Activated CD8-positive, alpha-beta T cell treated with anti-CD3 and anti-CD28 coated beads, Interleukin-2, amount 10 ng/mL, durations not matched to agents 7 days and 5 days (primary cell): Measurements from ENCODE around the gene CCDC177. TPM values are rescaled to one million over a fixed set of nuclear protein-coding genes. Genes with fewer than 3 reads are reported as not detected.

Experiments used
- ATAC-seq: fragments of 150-1000 bp; cut with Tn5 transposase; one replicate; pipeline ENCODE4 v1.10.0; 2021; ENCODE audit warnings: moderate library complexity
- CTCF ChIA-PET: fragments of 350-600 bp; sonication (Branson Sonifier 250); formaldehyde crosslinking; loops from one replicate; lab custom pipeline; 2021; ENCODE audit warnings: antibody characterized with exemption; lab: Charles Lee
- POLR2A ChIA-PET: fragments of 350-600 bp; sonication (Branson Sonifier 250); formaldehyde crosslinking; loops from one replicate; lab custom pipeline; 2021; ENCODE audit warnings: antibody characterized with exemption; lab: Charles Lee
- DNase-seq: peaks from one replicate; pipeline ENCODE4 v3.0.0-alpha.2; 2020
- H3K27ac Mint-ChIP-seq: one replicate; pipeline ENCODE4 v1.8.0; 2021; ENCODE audit warnings: mild to moderate bottlenecking, mixed read lengths
- H3K27me3 Mint-ChIP-seq: one replicate; pipeline ENCODE4 v1.8.0; 2021; ENCODE audit warnings: low read depth, mixed read lengths
- H3K36me3 Mint-ChIP-seq: one replicate; pipeline ENCODE4 v1.8.0; 2021; ENCODE audit warnings: low read depth, mixed read lengths
- H3K4me1 Mint-ChIP-seq: one replicate; pipeline ENCODE4 v1.8.0; 2021; ENCODE audit warnings: low read depth, mixed read lengths
- H3K4me3 Mint-ChIP-seq: one replicate; pipeline ENCODE4 v1.8.0; 2021; ENCODE audit warnings: mild to moderate bottlenecking, mixed read lengths
- H3K9me3 Mint-ChIP-seq: one replicate; pipeline ENCODE4 v1.8.0; 2022; ENCODE audit warnings: mixed read lengths; ENCODE audit not compliant: insufficient read depth
- total RNA-seq, 2 experiments: library from RNA; stranded (reverse); gene quantifications; one replicate each; pipeline ENCODE4 v1.2.3, GENCODE V29; 2021

The CCDC177 gene
- total RNA-seq, 2 experiments from 2014 or later = not detected

- Mint-ChIP-seq H3K27me3 (peaks cover 34% of the 10 kb centered on the region), H3K4me1 (peaks cover 2% of the 10 kb centered on the region), H3K4me3 (no peak overlapping the region), H3K36me3 (no peaks in the 10 kb centered on the region), H3K27ac (no peak overlapping the region), H3K9me3 (no peaks in the 10 kb centered on the region)
- CTCF ChIA-PET = interaction anchor here (0.9 to 2.6 kb wide), 12 partner anchors 13 to 448 kb away, joined by 3 to 15 read pairs (median 4); partner anchors contain the start of gene SRSF5
- POLR2A ChIA-PET = no interaction called here
- ATAC-seq = peak; percentile 42
- DNase-seq = peak; percentile 42
Measured at GRCh38 chr14:69580009-69580577, 5.4 kb upstream of the CCDC177 start.

- no peaks in the 10 kb centered on the region for H3K9me3 Mint-ChIP-seq
- DNase-seq (no peak), ATAC-seq (no peak)
- H3K4me1 Mint-ChIP-seq = peaks cover 3% of the 10 kb centered on the region
- no peaks in the 10 kb centered on the region for H3K36me3 Mint-ChIP-seq
- ChIA-PET POLR2A (no interaction called here), CTCF (interaction anchor here (0.9 to 2.6 kb wide), 12 partner anchors 9 to 193 kb away, joined by 3 to 15 read pairs (median 4); partner anchors contain the start of gene SRSF5)
- H3K27me3 Mint-ChIP-seq = peaks cover 34% of the 10 kb centered on the region
- H3K4me3 Mint-ChIP-seq = no peak overlapping the region
- no peak overlapping the region for H3K27ac Mint-ChIP-seq
Measured at GRCh38 chr14:69579476-69579875, 4.8 kb upstream of the CCDC177 start.

- CTCF ChIA-PET = interaction anchor here (0.6 to 4.5 kb wide), 17 partner anchors 27 to 784 kb away, joined by 3 to 14 read pairs (median 4); partner anchors contain the start of gene SRSF5
- POLR2A ChIA-PET = interaction anchor here (0.6 kb wide), 1 partner anchor 15 kb away, joined by 7 read pairs; no protein-coding TSS in a partner anchor
- H3K9me3 Mint-ChIP-seq = no peaks in the 10 kb centered on the region
- peaks cover 61% of the 10 kb centered on the region for H3K27me3 Mint-ChIP-seq
- H3K27ac Mint-ChIP-seq = no peak overlapping the region
- no peaks in the 10 kb centered on the region for H3K36me3 Mint-ChIP-seq
- ATAC-seq = no peak
- H3K4me3 Mint-ChIP-seq = peak overlapping the region; percentile 62
- DNase-seq = no peak
- peaks cover 8% of the 10 kb centered on the region for H3K4me1 Mint-ChIP-seq
Measured at GRCh38 chr14:69574954-69575295, 254 bp upstream of the CCDC177 start.

- peaks cover 62% of the 10 kb centered on the region for H3K27me3 Mint-ChIP-seq
- no peaks in the 10 kb centered on the region for H3K36me3 Mint-ChIP-seq
- H3K4me3 Mint-ChIP-seq = no peak overlapping the region
- H3K9me3 Mint-ChIP-seq = no peaks in the 10 kb centered on the region
- ChIA-PET POLR2A (no interaction called here), CTCF (interaction anchor here (0.7 to 4.5 kb wide), 11 partner anchors 11 to 331 kb away, joined by 3 to 14 read pairs (median 5); partner anchors contain the start of gene SRSF5)
- peaks cover 8% of the 10 kb centered on the region for H3K4me1 Mint-ChIP-seq
- no peak overlapping the region for H3K27ac Mint-ChIP-seq
- ATAC-seq = no peak
- no peak for DNase-seq
Measured at GRCh38 chr14:69573831-69574262, 824 bp downstream of the CCDC177 start.

GRCh38 chr14:69573205-69573830 is 1.4 kb downstream of the CCDC177 start:
- Mint-ChIP-seq H3K36me3 (no peaks in the 10 kb centered on the region), H3K4me1 (peaks cover 8% of the 10 kb centered on the region), H3K27ac (no peak overlapping the region), H3K4me3 (no peak overlapping the region), H3K9me3 (no peaks in the 10 kb centered on the region), H3K27me3 (peaks cover 61% of the 10 kb centered on the region)
- POLR2A ChIA-PET = no interaction called here
- ATAC-seq = no peak
- CTCF ChIA-PET = interaction anchor here (0.9 to 4.5 kb wide), 7 partner anchors 11 to 330 kb away, joined by 3 to 14 read pairs (median 6); no protein-coding TSS in a partner anchor
- DNase-seq = no peak

GRCh38 chr14:69572841-69573135 is 1.9 kb downstream of the CCDC177 start:
- H3K36me3 Mint-ChIP-seq = no peaks in the 10 kb centered on the region
- ATAC-seq = no peak
- peaks cover 64% of the 10 kb centered on the region for H3K27me3 Mint-ChIP-seq
- CTCF ChIA-PET = interaction anchor here (1.0 to 4.5 kb wide), 4 partner anchors 25 to 329 kb away, joined by 3 to 13 read pairs (median 6); no protein-coding TSS in a partner anchor
- no peaks in the 10 kb centered on the region for H3K9me3 Mint-ChIP-seq
- H3K4me1 Mint-ChIP-seq = peaks cover 8% of the 10 kb centered on the region
- POLR2A ChIA-PET = no interaction called here
- no peak for DNase-seq
- no peak overlapping the region for H3K27ac Mint-ChIP-seq
- H3K4me3 Mint-ChIP-seq = no peak overlapping the region

GRCh38 chr14:69572030-69572840 is 2.4 kb downstream of the CCDC177 start:
- Mint-ChIP-seq H3K4me1 (peaks cover 8% of the 10 kb centered on the region), H3K4me3 (no peak overlapping the region), H3K9me3 (no peaks in the 10 kb centered on the region), H3K27me3 (peaks cover 69% of the 10 kb centered on the region), H3K27ac (no peak overlapping the region), H3K36me3 (no peaks in the 10 kb centered on the region)
- ATAC-seq (peak; percentile 16), DNase-seq (no peak)
- ChIA-PET CTCF (interaction anchor here (0.5 to 4.5 kb wide), 7 partner anchors 24 to 331 kb away, joined by 3 to 13 read pairs (median 3); no protein-coding TSS in a partner anchor), POLR2A (interaction anchor here (0.8 kb wide), 1 partner anchor 195 kb away, joined by 3 read pairs; the partner anchor contains the start of gene SRSF5)

- Mint-ChIP-seq H3K4me1 (peaks cover 8% of the 10 kb centered on the region), H3K27ac (no peak overlapping the region), H3K27me3 (peaks cover 69% of the 10 kb centered on the region), H3K9me3 (no peaks in the 10 kb centered on the region), H3K4me3 (no peak overlapping the region), H3K36me3 (no peaks in the 10 kb centered on the region)
- no peak for ATAC-seq
- ChIA-PET POLR2A (interaction anchor here (0.8 kb wide), 1 partner anchor 195 kb away, joined by 3 read pairs; the partner anchor contains the start of gene SRSF5), CTCF (interaction anchor here (0.5 to 1.5 kb wide), 5 partner anchors 23 to 330 kb away, joined by 3 to 7 read pairs (median 3); no protein-coding TSS in a partner anchor)
- DNase-seq = no peak
Measured at GRCh38 chr14:69571449-69572029, 3.1 kb downstream of the CCDC177 start.

GRCh38 chr14:69570836-69571330 is 3.8 kb downstream of the CCDC177 start:
- peaks cover 8% of the 10 kb centered on the region for H3K4me1 Mint-ChIP-seq
- H3K9me3 Mint-ChIP-seq = no peaks in the 10 kb centered on the region
- H3K27ac Mint-ChIP-seq = no peak overlapping the region
- no peaks in the 10 kb centered on the region for H3K36me3 Mint-ChIP-seq
- ATAC-seq = no peak
- peaks cover 70% of the 10 kb centered on the region for H3K27me3 Mint-ChIP-seq
- ChIA-PET POLR2A (no interaction called here), CTCF (interaction anchor here (0.7 to 1.4 kb wide), 3 partner anchors 8 to 329 kb away, joined by 3 to 5 read pairs (median 3); no protein-coding TSS in a partner anchor)
- no peak overlapping the region for H3K4me3 Mint-ChIP-seq
- no peak for DNase-seq

GRCh38 chr14:69569859-69570258 is 4.8 kb downstream of the CCDC177 start:
- H3K9me3 Mint-ChIP-seq = no peaks in the 10 kb centered on the region
- no peaks in the 10 kb centered on the region for H3K36me3 Mint-ChIP-seq
- H3K27ac Mint-ChIP-seq = no peak overlapping the region
- peaks cover 8% of the 10 kb centered on the region for H3K4me1 Mint-ChIP-seq
- no peak overlapping the region for H3K4me3 Mint-ChIP-seq
- H3K27me3 Mint-ChIP-seq = peaks cover 75% of the 10 kb centered on the region
- DNase-seq (no peak), ATAC-seq (no peak)
- ChIA-PET POLR2A (no interaction called here), CTCF (interaction anchor here (1.4 kb wide), 1 partner anchor 21 kb away, joined by 5 read pairs; no protein-coding TSS in a partner anchor)

GRCh38 chr14:69567563-69567962 is 7.1 kb downstream of the CCDC177 start:
- H3K27ac Mint-ChIP-seq = no peak overlapping the region
- no peaks in the 10 kb centered on the region for H3K36me3 Mint-ChIP-seq
- H3K9me3 Mint-ChIP-seq = no peaks in the 10 kb centered on the region
- H3K4me1 Mint-ChIP-seq = no peaks in the 10 kb centered on the region
- no peak for DNase-seq
- ChIA-PET POLR2A (no interaction called here), CTCF (no interaction called here)
- ATAC-seq = no peak
- peaks cover 75% of the 10 kb centered on the region for H3K27me3 Mint-ChIP-seq
- no peak overlapping the region for H3K4me3 Mint-ChIP-seq
